ENCODE measurements around the gene TCAP.

DNA sequence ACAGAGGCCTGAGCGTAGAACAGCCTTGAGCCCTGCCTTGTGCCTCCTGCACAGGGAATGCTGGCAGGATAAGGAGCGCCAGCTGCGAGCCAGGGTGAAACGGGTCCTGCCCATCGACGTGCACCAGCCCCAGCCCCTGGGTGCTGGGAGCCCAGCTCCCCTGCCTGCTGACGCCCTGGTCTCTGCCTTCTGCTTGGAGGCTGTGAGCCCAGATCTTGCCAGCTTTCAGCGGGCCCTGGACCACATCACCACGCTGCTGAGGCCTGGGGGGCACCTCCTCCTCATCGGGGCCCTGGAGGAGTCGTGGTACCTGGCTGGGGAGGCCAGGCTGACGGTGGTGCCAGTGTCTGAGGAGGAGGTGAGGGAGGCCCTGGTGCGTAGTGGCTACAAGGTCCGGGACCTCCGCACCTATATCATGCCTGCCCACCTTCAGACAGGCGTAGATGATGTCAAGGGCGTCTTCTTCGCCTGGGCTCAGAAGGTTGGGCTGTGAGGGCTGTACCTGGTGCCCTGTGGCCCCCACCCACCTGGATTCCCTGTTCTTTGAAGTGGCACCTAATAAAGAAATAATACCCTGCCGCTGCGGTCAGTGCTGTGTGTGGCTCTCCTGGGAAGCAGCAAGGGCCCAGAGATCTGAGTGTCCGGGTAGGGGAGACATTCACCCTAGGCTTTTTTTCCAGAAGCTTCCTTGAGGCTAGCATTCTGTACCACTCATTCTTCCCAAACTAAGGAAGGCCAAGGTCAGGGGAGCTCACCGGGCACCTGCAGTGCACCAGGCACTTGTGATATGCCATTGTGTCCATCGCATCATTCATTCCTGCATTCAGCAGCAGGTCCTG is 5.0 kb downstream of the TCAP start:
- no peak for TF ChIP-seq EZH2 (IDR thresholded peaks at IDR 0.05; ENCODE audit: low read length, missing control alignments)
- TF ChIP-seq, protein P1, sequence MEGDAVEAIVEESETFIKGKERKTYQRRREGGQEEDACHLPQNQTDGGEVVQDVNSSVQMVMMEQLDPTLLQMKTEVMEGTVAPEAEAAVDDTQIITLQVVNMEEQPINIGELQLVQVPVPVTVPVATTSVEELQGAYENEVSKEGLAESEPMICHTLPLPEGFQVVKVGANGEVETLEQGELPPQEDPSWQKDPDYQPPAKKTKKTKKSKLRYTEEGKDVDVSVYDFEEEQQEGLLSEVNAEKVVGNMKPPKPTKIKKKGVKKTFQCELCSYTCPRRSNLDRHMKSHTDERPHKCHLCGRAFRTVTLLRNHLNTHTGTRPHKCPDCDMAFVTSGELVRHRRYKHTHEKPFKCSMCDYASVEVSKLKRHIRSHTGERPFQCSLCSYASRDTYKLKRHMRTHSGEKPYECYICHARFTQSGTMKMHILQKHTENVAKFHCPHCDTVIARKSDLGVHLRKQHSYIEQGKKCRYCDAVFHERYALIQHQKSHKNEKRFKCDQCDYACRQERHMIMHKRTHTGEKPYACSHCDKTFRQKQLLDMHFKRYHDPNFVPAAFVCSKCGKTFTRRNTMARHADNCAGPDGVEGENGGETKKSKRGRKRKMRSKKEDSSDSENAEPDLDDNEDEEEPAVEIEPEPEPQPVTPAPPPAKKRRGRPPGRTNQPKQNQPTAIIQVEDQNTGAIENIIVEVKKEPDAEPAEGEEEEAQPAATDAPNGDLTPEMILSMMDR (conservative IDR thresholded peaks at IDR 0.05 in 1 of 2, IDR thresholded peaks at IDR 0.05 in 1 of 2; ENCODE audit: low read depth in 1 of 2, low read length in 2 of 2), result no peak

Data from fibroblast of lung (primary cell).